ENCODE data around the gene PIGS. TPM values are rescaled to one million over a fixed set of nuclear protein-coding genes. Genes with fewer than 3 reads are reported as not detected.

PIGS gene
- total RNA-seq, 4 donors from 2014 or later = 41.9 to 55.5 (median 47.2) TPM

- intact Hi-C loops (cut with DNase I) = no loop called here
Measured at GRCh38 chr17:28506763-28507487, 64.4 kb downstream of the PIGS start.

DNA sequence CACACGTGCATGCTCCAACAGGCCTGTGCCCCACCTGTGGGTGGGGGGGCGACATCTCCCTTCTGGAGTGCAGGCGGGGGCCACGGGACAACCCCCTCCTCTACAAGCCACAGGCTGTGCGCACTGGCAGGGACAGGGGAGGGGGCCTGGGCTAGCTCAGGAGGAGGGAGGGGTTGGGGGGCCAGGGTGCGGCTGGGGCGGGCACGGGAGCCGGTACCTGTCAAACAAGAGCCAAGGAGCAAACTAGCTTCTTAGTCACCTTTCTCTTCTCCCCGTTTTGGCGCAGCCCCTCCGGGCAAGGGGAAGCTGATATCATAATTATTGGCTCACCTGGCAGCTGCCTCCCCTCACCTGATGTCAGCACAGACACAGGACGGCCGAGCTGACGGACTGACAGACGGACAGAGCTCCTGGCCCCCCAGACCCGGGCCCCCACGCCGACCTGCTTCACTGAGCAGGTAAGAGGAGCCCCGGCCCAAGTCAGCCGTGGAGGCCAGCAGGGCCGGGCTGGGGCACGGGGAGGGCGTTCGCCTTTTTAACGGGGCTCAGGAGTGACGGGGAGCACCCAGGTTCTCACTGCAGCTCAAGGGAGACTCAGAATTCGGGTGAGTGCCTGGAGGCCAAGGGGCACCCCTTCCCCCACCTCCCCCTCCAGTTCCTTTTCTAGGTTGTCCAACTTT lies 65.2 kb downstream of the PIGS start, which contains the start of gene FOXN1:
FOXN1 (plus strand) TSS at position 363 of the 680 bp plus-strand sequence. CDS start 17,622 bp downstream, outside the sequence.
- Histone ChIP-seq H3K4me3 (no peak within 1 kb of the TSS), H3K9me3 (no peaks in the 10 kb centered on the region), H3K4me1 (peaks cover 0 to 6% (median 2%) of the 10 kb centered on the region in 4 donors), H3K36me3 (no peaks in the 10 kb centered on the region), H3K27ac (replicated peaks in 1 of 4) (no peak within 1 kb of the TSS), H3K27me3 (peaks cover 0 to 61% (median 2%) of the 10 kb centered on the region in 4 donors)
- intact Hi-C loops (cut with DNase I) = no loop called here
- 78% methylated on average over 19 of the region's 28 CpGs for whole genome bisulfite sequencing
- TF ChIP-seq POLR2AphosphoS5 (IDR thresholded peaks at IDR 0.05) = no peak
- no peak for TF ChIP-seq CTCF (IDR thresholded peaks at IDR 0.05)
- TF ChIP-seq POLR2A (IDR thresholded peaks at IDR 0.05; ENCODE audit: low read depth) = no peak
- no peak for DNase-seq (ENCODE audit: extremely low spot score)

More at GRCh38 chr17:28506763-28507487, 64.4 kb downstream of the PIGS start:
- no peak for DNase-seq (ENCODE audit: extremely low spot score)
- Histone ChIP-seq H3K27ac (replicated peaks in 1 of 4) (no peak overlapping the region), H3K9me3 (no peaks in the 10 kb centered on the region), H3K4me1 (peaks cover 0 to 4% (median 0%) of the 10 kb centered on the region in 4 donors), H3K36me3 (no peaks in the 10 kb centered on the region), H3K27me3 (peaks cover 0 to 69% (median 2%) of the 10 kb centered on the region in 4 donors), H3K4me3 (no peak overlapping the region)
- no peak for TF ChIP-seq POLR2AphosphoS5 (IDR thresholded peaks at IDR 0.05)
- TF ChIP-seq EP300 (IDR thresholded peaks at IDR 0.05) = no peak
- TF ChIP-seq POLR2A (IDR thresholded peaks at IDR 0.05; ENCODE audit: low read depth) = no peak
- TF ChIP-seq CTCF (IDR thresholded peaks at IDR 0.05) = no peak
- WGBS = 84% methylated on average over 9 of the region's 14 CpGs

DNA sequence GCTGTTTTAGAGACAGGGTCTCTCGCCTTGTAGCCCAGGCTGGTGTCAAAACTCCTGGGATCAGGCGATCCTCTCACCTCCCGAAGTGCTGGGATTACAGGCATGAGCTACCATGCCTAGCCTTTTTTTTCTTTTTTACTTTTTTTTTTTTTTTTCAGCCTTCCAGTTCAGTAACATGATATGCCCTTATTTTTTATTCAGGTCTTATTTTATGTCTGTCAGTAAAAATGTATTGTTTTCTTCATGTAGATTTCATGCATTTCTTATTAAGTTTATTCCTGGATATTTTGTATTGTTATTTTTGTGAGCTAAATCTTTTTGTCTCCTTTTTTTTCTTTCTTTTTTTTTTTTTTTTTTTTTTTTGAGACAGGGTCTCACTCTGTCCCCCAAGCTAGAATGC lies 67.9 kb downstream of the PIGS start:
- Histone ChIP-seq H3K9me3 (no peaks in the 10 kb centered on the region), H3K36me3 (no peaks in the 10 kb centered on the region), H3K4me1 (peaks cover 0 to 6% (median 2%) of the 10 kb centered on the region in 4 donors), H3K27ac (replicated peaks in 1 of 4) (no peak overlapping the region), H3K27me3 (peaks cover 0 to 34% (median 2%) of the 10 kb centered on the region in 4 donors), H3K4me3 (no peak overlapping the region)
- WGBS = 58% methylated on average over 3 of the region's 3 CpGs
- intact Hi-C loops (cut with DNase I) = no loop called here
- TF ChIP-seq CTCF (IDR thresholded peaks at IDR 0.05) (no peak), POLR2AphosphoS5 (IDR thresholded peaks at IDR 0.05) (no peak), EP300 (IDR thresholded peaks at IDR 0.05) (no peak), POLR2A (IDR thresholded peaks at IDR 0.05; ENCODE audit: low read depth) (no peak)
- no peak for DNase-seq (ENCODE audit: extremely low spot score)

Other genes starting within 250 kb of the PIGS start
- gene IFT20, start 236.1 kb downstream of the PIGS start, total RNA-seq = 10 to 100 TPM; 41.3 to 63.5 (median 47.0) TPM
- 10 to 100 TPM; 23.7 to 43.8 (median 34.8) TPM for gene TNFAIP1, start 235.8 kb downstream of the PIGS start, total RNA-seq
- gene POLDIP2, start 214.0 kb downstream of the PIGS start, total RNA-seq = 10 to 100 TPM; 67.7 to 97.5 (median 81.4) TPM
- gene SEBOX, start 206.3 kb downstream of the PIGS start, total RNA-seq = not detected
- 1 to 10 TPM in 1 of 4 donors, under 1 TPM in 3; under 0.01 to 1.3 (median 0.58) TPM for gene VTN, start 201.2 kb downstream of the PIGS start, total RNA-seq
- 10 to 100 TPM in 3 of 4 donors, 1 to 10 TPM in 1; 8.3 to 24.9 (median 13.8) TPM for gene SARM1, start 199.8 kb downstream of the PIGS start, total RNA-seq
- gene SLC46A1, start 165.3 kb downstream of the PIGS start, total RNA-seq = 1 to 10 TPM; 4.6 to 9.6 (median 7.4) TPM
- gene SLC13A2, start 97.9 kb downstream of the PIGS start, total RNA-seq = not detected
- gene FOXN1, start 65.2 kb downstream of the PIGS start, total RNA-seq = not detected
- gene UNC119, start 18.9 kb downstream of the PIGS start, total RNA-seq = 10 to 100 TPM; 16.1 to 36.3 (median 23.2) TPM
- gene ALDOC, start 5.4 kb upstream of the PIGS start, total RNA-seq = 10 to 100 TPM; 21.6 to 49.5 (median 27.5) TPM
- 1 to 10 TPM in 1 of 4 donors, under 1 TPM in 3; 0.83 to 1.7 (median 0.97) TPM for gene SPAG5, start 27.5 kb upstream of the PIGS start, total RNA-seq
- 1 to 10 TPM; 2.3 to 4.2 (median 4.1) TPM for gene RSKR, start 42.7 kb upstream of the PIGS start, total RNA-seq
- 100 to 1,000 TPM in 2 of 4 donors, 10 to 100 TPM in 2; 90.0 to 127 (median 98.2) TPM for gene BLTP2, start 73.6 kb upstream of the PIGS start, total RNA-seq
- gene SDF2, start 90.4 kb upstream of the PIGS start, total RNA-seq = 10 to 100 TPM; 39.1 to 46.7 (median 42.6) TPM
- 10 to 100 TPM; 57.3 to 84.4 (median 71.1) TPM for gene SUPT6H, start 90.7 kb upstream of the PIGS start, total RNA-seq
- gene PROCA1, start 140.4 kb upstream of the PIGS start, total RNA-seq = 1 to 10 TPM in 1 of 4 donors, under 1 TPM in 3; 0.50 to 2.1 (median 0.85) TPM
- 100 to 1,000 TPM; 147 to 216 (median 202) TPM for gene RAB34, start 146.3 kb upstream of the PIGS start, total RNA-seq
- gene RPL23A, start 148.5 kb upstream of the PIGS start, total RNA-seq = 100 to 1,000 TPM; 378 to 728 (median 558) TPM
- gene TLCD1, start 154.7 kb upstream of the PIGS start, total RNA-seq = 1 to 10 TPM in 3 of 4 donors, not detected in 1; 1.0 to 1.5 (median 1.3) TPM
- gene NEK8, start 157.3 kb upstream of the PIGS start, total RNA-seq = 1 to 10 TPM in 3 of 4 donors, under 1 TPM in 1; 0.83 to 2.1 (median 1.6) TPM
- gene TRAF4, start 172.5 kb upstream of the PIGS start, total RNA-seq = 10 to 100 TPM in 2 of 4 donors, 1 to 10 TPM in 2; 4.6 to 12.6 (median 10.6) TPM